SJCRH30 (cell line): Measurements from ENCODE around the gene SHISA6. TPM values are rescaled to one million over a fixed set of nuclear protein-coding genes. Genes with fewer than 3 reads are reported as not detected.

Experiments
- DNase-seq, 2 experiments: peaks; one replicate each; pipeline ENCODE4 v3.0.0-alpha.2; 2015 to 2020
- H3K27ac ChIP-seq: fragments of 250-450 bp; sonication (Bioruptor Pico); 2 replicates; pipeline ENCODE4 v1.5.1; 2020; ENCODE audit warnings: mild to moderate bottlenecking, moderate library complexity
- H3K27me3 ChIP-seq: fragments of 250-450 bp; sonication (Bioruptor Pico); 2 replicates; pipeline ENCODE4 v1.5.1; 2020; ENCODE audit warnings: mild to moderate bottlenecking, moderate library complexity
- H3K36me3 ChIP-seq: fragments of 250-450 bp; sonication (Bioruptor Pico); 2 replicates; pipeline ENCODE4 v1.5.1; 2020; ENCODE audit warnings: mild to moderate bottlenecking, moderate library complexity
- H3K4me1 ChIP-seq: fragments of 250-450 bp; sonication (Bioruptor Pico); 2 replicates; pipeline ENCODE4 v1.5.1; 2020; ENCODE audit warnings: mild to moderate bottlenecking, moderate library complexity
- H3K4me3 ChIP-seq: fragments of 250-450 bp; sonication (Bioruptor Pico); 2 replicates; pipeline ENCODE4 v1.5.1; 2020; ENCODE audit warnings: mild to moderate bottlenecking, moderate library complexity
- H3K9me3 ChIP-seq: fragments of 250-450 bp; sonication (Bioruptor Pico); replicated peaks from 2 replicates; pipeline ENCODE4 v1.5.1; 2020; ENCODE audit warnings: mild to moderate bottlenecking, moderate library complexity
- total RNA-seq: library from RNA; depleted of rRNA; stranded (reverse); fragments of >200 nt; shearing (Covaris generic); gene quantifications from 2 replicates; pipeline ENCODE4 v1.2.3, GENCODE V29; 2014

SHISA6 gene
- total RNA-seq, 1 experiment from 2014 or later: not detected

- DNase-seq: no peak
- Histone ChIP-seq H3K27me3 (no peaks in the 10 kb centered on the region), H3K36me3 (no peaks in the 10 kb centered on the region), H3K9me3 (no peaks in the 10 kb centered on the region), H3K4me3 (no peak overlapping the region), H3K27ac (no peak overlapping the region), H3K4me1 (no peaks in the 10 kb centered on the region)
These were observed 314.5 kb downstream of the SHISA6 start for GRCh38 chr17:11555530-11555929.

DNA sequence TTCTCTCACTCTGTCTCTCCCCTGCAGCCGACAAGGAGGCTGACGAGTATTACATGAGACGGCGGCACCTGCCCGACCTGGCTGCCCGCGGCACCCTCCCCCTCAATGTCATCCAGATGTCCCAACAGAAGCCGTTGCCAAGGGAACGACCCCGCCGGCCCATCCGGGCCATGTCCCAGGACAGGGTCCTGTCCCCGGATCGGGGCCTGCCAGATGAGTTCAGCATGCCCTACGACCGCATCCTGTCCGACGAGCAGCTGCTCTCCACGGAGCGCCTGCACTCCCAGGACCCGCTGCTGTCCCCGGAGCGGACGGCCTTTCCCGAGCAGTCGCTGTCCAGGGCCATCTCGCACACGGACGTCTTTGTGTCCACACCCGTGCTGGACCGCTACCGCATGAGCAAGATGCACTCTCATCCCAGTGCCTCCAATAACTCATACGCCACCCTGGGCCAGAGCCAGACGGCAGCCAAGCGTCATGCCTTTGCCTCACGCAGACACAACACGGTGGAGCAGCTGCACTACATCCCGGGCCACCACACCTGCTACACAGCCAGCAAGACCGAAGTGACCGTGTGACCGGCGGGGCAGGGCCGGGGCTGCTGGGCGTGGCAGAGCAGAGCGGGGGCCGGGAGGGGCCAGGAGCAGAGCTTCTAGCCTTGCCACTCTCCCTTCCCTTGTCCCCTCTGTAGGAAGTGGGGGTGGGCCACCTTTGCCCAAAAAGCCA, 316.9 kb downstream of the SHISA6 start:
- no peaks in the 10 kb centered on the region for H3K4me1 ChIP-seq
- peak; percentile 47 to 59 for DNase-seq
- no peak overlapping the region for H3K4me3 ChIP-seq
- no peak overlapping the region for H3K27ac ChIP-seq
- no peaks in the 10 kb centered on the region for H3K36me3 ChIP-seq
- H3K27me3 ChIP-seq: no peaks in the 10 kb centered on the region
- H3K9me3 ChIP-seq: no peaks in the 10 kb centered on the region

- no peak for DNase-seq
- Histone ChIP-seq H3K36me3 (no peaks in the 10 kb centered on the region), H3K4me3 (no peak overlapping the region), H3K4me1 (peaks cover 1% of the 10 kb centered on the region; the same call in 1 of the 2 replicates), H3K9me3 (no peaks in the 10 kb centered on the region), H3K27ac (no peak overlapping the region), H3K27me3 (no peaks in the 10 kb centered on the region)
These were observed 317.7 kb downstream of the SHISA6 start for GRCh38 chr17:11558681-11559234.

DNA sequence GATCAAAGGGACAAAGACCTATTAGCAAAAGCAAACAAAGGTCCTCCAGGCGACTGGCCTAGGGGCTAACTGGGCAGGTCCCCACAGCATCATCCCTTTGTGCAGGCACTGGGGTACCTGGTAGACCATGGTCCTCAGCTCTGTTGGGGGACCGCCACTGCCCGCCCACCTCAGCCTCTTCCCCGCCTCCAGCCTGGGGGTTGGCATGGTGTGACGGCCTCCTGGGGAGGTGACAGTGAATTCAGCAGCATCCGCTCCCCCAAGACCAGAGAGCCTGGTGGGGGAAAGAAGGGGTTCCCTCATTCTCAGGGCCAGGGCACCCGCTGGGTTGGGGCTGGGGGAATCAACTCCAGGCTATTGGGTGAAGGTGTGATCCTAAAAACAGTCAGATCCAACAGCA, 318.6 kb downstream of the SHISA6 start:
- Histone ChIP-seq H3K27ac (no peak overlapping the region), H3K4me1 (peaks cover 8% of the 10 kb centered on the region), H3K36me3 (no peaks in the 10 kb centered on the region), H3K27me3 (no peaks in the 10 kb centered on the region), H3K4me3 (no peak overlapping the region), H3K9me3 (no peaks in the 10 kb centered on the region)
- no peak for DNase-seq

DNA sequence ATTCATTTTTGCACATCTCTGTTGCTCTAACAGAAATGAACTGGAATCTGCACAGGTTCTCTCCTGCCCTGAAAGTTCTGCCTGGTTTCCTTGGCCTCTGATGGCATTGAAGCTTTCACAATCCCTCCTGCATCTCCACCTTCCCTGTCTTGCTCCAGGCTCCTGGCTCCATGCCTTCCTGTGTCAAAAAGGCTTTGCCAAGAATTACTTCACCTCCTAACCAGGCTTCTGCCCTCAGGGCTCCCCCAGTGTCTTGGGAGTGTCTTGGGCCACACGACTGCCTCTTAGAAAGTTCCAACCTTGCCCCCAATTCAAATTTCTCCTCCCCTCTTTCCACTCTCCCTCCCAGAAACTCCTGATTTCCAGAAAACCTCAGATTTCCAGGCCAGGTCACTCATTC, 320.3 kb downstream of the SHISA6 start:
- Histone ChIP-seq H3K36me3 (no peaks in the 10 kb centered on the region), H3K4me3 (no peak overlapping the region), H3K4me1 (peaks cover 13% of the 10 kb centered on the region), H3K27ac (no peak overlapping the region), H3K27me3 (no peaks in the 10 kb centered on the region), H3K9me3 (no peaks in the 10 kb centered on the region)
- DNase-seq: no peak

DNA sequence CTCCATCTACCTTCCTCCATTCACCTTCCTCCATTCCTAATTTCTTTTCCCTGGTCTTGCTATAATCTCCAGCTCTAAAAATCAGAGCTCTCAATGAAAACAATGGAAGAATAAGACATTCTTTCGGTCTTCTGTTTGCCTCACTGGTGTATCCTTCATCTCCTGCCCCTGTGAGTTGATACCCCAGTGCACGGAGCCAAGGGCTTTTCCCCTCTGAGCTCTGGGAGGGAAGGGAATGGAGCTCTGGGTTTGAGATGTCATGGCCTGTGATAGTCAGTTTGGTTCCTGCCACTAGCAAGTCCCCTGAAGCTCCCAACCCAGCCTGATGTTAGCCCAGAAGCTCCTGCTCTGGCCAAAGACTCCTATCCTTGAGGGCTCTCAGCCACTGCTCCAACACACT, 320.7 kb downstream of the SHISA6 start:
- no peaks in the 10 kb centered on the region for H3K9me3 ChIP-seq
- no peaks in the 10 kb centered on the region for H3K27me3 ChIP-seq

GRCh38 chr17:11564589-11565380, 323.8 kb downstream of the SHISA6 start:
- Histone ChIP-seq H3K4me3 (no peak overlapping the region), H3K27ac (peak overlapping the region; percentile 65), H3K4me1 (peaks cover 13% of the 10 kb centered on the region), H3K27me3 (no peaks in the 10 kb centered on the region), H3K9me3 (no peaks in the 10 kb centered on the region), H3K36me3 (no peaks in the 10 kb centered on the region)
- peak; percentile 6 to 59 for DNase-seq

More for the DNA sequence above, 320.7 kb downstream of the SHISA6 start:
- H3K4me1 ChIP-seq: peaks cover 13% of the 10 kb centered on the region
- H3K27ac ChIP-seq: no peak overlapping the region
- no peak for DNase-seq
- no peaks in the 10 kb centered on the region for H3K36me3 ChIP-seq
- H3K4me3 ChIP-seq: no peak overlapping the region

DNA sequence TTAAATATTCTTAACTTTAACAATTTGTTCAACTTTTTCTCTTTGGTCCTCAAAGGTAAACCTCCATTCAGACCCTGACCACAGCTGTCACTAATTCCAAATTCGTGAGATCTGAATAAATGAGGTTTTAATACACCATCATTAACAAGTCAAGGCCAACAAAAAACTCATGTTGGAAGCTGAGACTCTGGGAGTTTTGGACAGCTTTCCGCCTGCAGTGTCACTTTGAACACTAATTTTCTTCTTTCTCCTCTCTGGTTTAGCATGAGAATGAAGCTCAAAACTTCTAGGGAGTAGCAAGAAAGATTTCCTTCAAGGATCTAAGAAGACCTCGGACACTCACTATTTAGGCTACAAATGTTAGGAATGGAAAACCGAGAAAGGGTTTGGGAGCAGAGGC, 324.6 kb downstream of the SHISA6 start:
- Histone ChIP-seq H3K9me3 (no peaks in the 10 kb centered on the region), H3K27ac (peak overlapping the region; percentile 65), H3K4me3 (no peak overlapping the region), H3K36me3 (no peaks in the 10 kb centered on the region), H3K27me3 (no peaks in the 10 kb centered on the region), H3K4me1 (peaks cover 13% of the 10 kb centered on the region)
- DNase-seq: no peak

DNA sequence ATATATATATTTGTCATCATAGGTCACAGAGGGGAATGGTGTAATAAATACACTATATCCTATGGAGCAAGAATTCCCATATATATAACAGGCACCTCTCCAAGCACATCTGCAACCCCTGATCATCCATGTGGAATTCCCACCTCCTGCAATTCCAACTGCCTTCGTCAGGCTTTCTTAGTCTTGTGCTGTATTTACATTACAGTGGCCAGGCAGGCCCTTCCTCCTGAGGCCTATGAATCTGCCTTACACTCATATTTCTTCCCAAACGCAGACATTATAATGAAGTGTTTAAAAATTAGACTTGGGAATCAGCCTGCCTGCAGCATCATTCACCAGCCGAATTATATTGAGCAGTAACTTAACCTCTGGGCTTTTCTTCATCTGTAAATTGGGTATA, 338.0 kb downstream of the SHISA6 start:
- DNase-seq: no peak
- no peaks in the 10 kb centered on the region for H3K27me3 ChIP-seq
- no peaks in the 10 kb centered on the region for H3K4me1 ChIP-seq
- no peak overlapping the region for H3K4me3 ChIP-seq
- no peaks in the 10 kb centered on the region for H3K36me3 ChIP-seq
- H3K9me3 ChIP-seq: no peaks in the 10 kb centered on the region
- H3K27ac ChIP-seq: no peak overlapping the region

DNA sequence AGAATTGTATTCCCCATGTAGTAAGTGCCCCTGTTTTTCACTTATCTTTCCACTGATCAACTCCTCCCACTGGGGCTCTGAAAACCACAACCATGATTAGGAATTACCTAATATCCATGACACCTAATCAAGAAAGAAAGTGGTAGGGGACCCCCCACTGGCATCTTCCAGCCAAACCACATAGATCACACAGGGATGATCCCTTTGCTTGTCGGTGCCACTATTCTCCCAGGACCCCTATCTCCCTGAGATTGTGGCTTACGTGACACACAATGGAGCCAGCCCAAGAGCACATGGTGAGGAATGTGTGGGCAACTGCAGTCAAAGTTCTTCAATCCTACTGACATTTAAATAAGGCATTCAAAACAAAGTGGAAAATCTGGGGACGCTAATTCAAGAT, 339.7 kb downstream of the SHISA6 start:
- no peaks in the 10 kb centered on the region for H3K36me3 ChIP-seq
- DNase-seq: no peak

GRCh38 chr17:11582217-11582616, 341.2 kb downstream of the SHISA6 start:
- H3K27me3 ChIP-seq: no peaks in the 10 kb centered on the region
- no peak overlapping the region for H3K27ac ChIP-seq
- no peaks in the 10 kb centered on the region for H3K4me1 ChIP-seq
- no peak for DNase-seq
- H3K36me3 ChIP-seq: no peaks in the 10 kb centered on the region
- no peak overlapping the region for H3K4me3 ChIP-seq
- no peaks in the 10 kb centered on the region for H3K9me3 ChIP-seq

More for the DNA sequence above, 339.7 kb downstream of the SHISA6 start:
- no peak overlapping the region for H3K27ac ChIP-seq
- H3K4me3 ChIP-seq: no peak overlapping the region
- no peaks in the 10 kb centered on the region for H3K9me3 ChIP-seq
- no peaks in the 10 kb centered on the region for H3K4me1 ChIP-seq
- no peaks in the 10 kb centered on the region for H3K27me3 ChIP-seq

- H3K36me3 ChIP-seq: no peaks in the 10 kb centered on the region
- H3K27me3 ChIP-seq: no peaks in the 10 kb centered on the region
- H3K4me1 ChIP-seq: no peaks in the 10 kb centered on the region
- no peak for DNase-seq
- H3K27ac ChIP-seq: no peak overlapping the region
- H3K9me3 ChIP-seq: no peaks in the 10 kb centered on the region
- H3K4me3 ChIP-seq: no peak overlapping the region
These were observed 342.4 kb downstream of the SHISA6 start for GRCh38 chr17:11583306-11583992.

- H3K9me3 ChIP-seq: no peaks in the 10 kb centered on the region
- H3K4me3 ChIP-seq: no peak overlapping the region
- DNase-seq: no peak
- H3K27me3 ChIP-seq: no peaks in the 10 kb centered on the region
- H3K27ac ChIP-seq: no peak overlapping the region
- no peaks in the 10 kb centered on the region for H3K36me3 ChIP-seq
- H3K4me1 ChIP-seq: no peaks in the 10 kb centered on the region
These were observed 348.7 kb downstream of the SHISA6 start for GRCh38 chr17:11589716-11590115.

GRCh38 chr17:11598274-11599221, 357.5 kb downstream of the SHISA6 start, which contains the start of gene DNAH9:
Gene DNAH9, plus strand, starts transcription at chr17:11598470. Its CDS starts 29 bp downstream, at chr17:11598499.
- no peak for DNase-seq
- H3K27me3 ChIP-seq: no peaks in the 10 kb centered on the region
- H3K4me3 ChIP-seq: no peak within 1 kb of the TSS
- no peaks in the 10 kb centered on the region for H3K36me3 ChIP-seq
- H3K4me1 ChIP-seq: no peaks in the 10 kb centered on the region
- H3K9me3 ChIP-seq: no peaks in the 10 kb centered on the region
- H3K27ac ChIP-seq: no peak within 1 kb of the TSS
